ENCODE results near the gene ENPP7. TPM values are rescaled to one million over a fixed set of nuclear protein-coding genes. Genes with fewer than 3 reads are reported as not detected.

ENPP7 gene
- polyA plus RNA-seq, 1 donor (not counting 4 experiments of a cell fraction or from before 2014, with no cell fraction given): not detected

GRCh38 chr17:79749958-79750357 is 19.2 kb downstream of the ENPP7 start:
- Histone ChIP-seq H2AFZ (ENCODE audit: control insufficient read depth, low read length) (no peak overlapping the region), H3K79me2 (ENCODE audit: control insufficient read depth, insufficient read depth, low read length) (no peaks in the 10 kb centered on the region), H3K27me3 (ENCODE audit: control insufficient read depth, extremely low read depth, insufficient read depth, low read length) (peaks cover 49% of the 10 kb centered on the region), H3K36me3 (ENCODE audit: control insufficient read depth in 2 of 2, extremely low read depth in 1 of 2, insufficient read depth in 2 of 2, low read length in 2 of 2) (no peaks in the 10 kb centered on the region), H3K27ac (ENCODE audit: control insufficient read depth, insufficient read depth, low read length) (no peak overlapping the region), H3K9ac (ENCODE audit: control insufficient read depth, extremely low read depth, insufficient read depth, low read length) (no peak overlapping the region), H3K4me2 (ENCODE audit: control insufficient read depth, extremely low read depth, insufficient read depth, low read depth, low read length) (no peak overlapping the region), H3K9me3 (ENCODE audit: control insufficient read depth, low read depth, low read length) (no peaks in the 10 kb centered on the region), H3K4me1 (ENCODE audit: control insufficient read depth, extremely low read depth, insufficient read depth, low read length) (no peaks in the 10 kb centered on the region), H3K4me3 (ENCODE audit: control insufficient read depth in 2 of 3, extremely low read depth in 1 of 3, insufficient read depth in 2 of 3, low read depth in 1 of 3, low read length in 3 of 3) (no peak overlapping the region), H3K9me1 (ENCODE audit: control insufficient read depth, extremely low read depth, insufficient read depth, low read length) (no peaks in the 10 kb centered on the region), H4K20me1 (ENCODE audit: control insufficient read depth, extremely low read depth, insufficient read depth, low read length) (no peaks in the 10 kb centered on the region)
- FAIRE-seq: no peak
- dilution Hi-C loops (cut with MboI; ENCODE audit: extremely low pct_ligation_motif_present, low sequenced_read_pairs): no loop called here
- DNase-seq (ENCODE audit: low read depth, low spot score): no peak
- no peak for TF ChIP-seq EZH2 (IDR thresholded peaks at IDR 0.05; ENCODE audit: low read length)
- TF ChIP-seq, protein P1, sequence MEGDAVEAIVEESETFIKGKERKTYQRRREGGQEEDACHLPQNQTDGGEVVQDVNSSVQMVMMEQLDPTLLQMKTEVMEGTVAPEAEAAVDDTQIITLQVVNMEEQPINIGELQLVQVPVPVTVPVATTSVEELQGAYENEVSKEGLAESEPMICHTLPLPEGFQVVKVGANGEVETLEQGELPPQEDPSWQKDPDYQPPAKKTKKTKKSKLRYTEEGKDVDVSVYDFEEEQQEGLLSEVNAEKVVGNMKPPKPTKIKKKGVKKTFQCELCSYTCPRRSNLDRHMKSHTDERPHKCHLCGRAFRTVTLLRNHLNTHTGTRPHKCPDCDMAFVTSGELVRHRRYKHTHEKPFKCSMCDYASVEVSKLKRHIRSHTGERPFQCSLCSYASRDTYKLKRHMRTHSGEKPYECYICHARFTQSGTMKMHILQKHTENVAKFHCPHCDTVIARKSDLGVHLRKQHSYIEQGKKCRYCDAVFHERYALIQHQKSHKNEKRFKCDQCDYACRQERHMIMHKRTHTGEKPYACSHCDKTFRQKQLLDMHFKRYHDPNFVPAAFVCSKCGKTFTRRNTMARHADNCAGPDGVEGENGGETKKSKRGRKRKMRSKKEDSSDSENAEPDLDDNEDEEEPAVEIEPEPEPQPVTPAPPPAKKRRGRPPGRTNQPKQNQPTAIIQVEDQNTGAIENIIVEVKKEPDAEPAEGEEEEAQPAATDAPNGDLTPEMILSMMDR (optimal IDR thresholded peaks at IDR 0.05 in 1 of 3, IDR thresholded peaks at IDR 0.05 in 1 of 3, conservative IDR thresholded peaks at IDR 0.05 in 1 of 3; ENCODE audit: extremely low read depth in 1 of 3, insufficient read depth in 2 of 3, low read length in 3 of 3): no peak

- H3K9ac ChIP-seq (ENCODE audit: control insufficient read depth, extremely low read depth, insufficient read depth, low read length): no peak overlapping the region
- TF ChIP-seq, protein P1 (optimal IDR thresholded peaks at IDR 0.05 in 1 of 3, IDR thresholded peaks at IDR 0.05 in 1 of 3, conservative IDR thresholded peaks at IDR 0.05 in 1 of 3; ENCODE audit: extremely low read depth in 1 of 3, insufficient read depth in 2 of 3, low read length in 3 of 3): no peak
- TF ChIP-seq EZH2 (IDR thresholded peaks at IDR 0.05; ENCODE audit: low read length): no peak
- dilution Hi-C loops (cut with MboI; ENCODE audit: extremely low pct_ligation_motif_present, low sequenced_read_pairs): no loop called here
- H3K9me3 ChIP-seq (ENCODE audit: control insufficient read depth, low read depth, low read length): no peaks in the 10 kb centered on the region
- no peak overlapping the region for H3K4me3 ChIP-seq (ENCODE audit: control insufficient read depth in 2 of 3, extremely low read depth in 1 of 3, insufficient read depth in 2 of 3, low read depth in 1 of 3, low read length in 3 of 3)
- no peaks in the 10 kb centered on the region for H3K9me1 ChIP-seq (ENCODE audit: control insufficient read depth, extremely low read depth, insufficient read depth, low read length)
- no peaks in the 10 kb centered on the region for H3K4me1 ChIP-seq (ENCODE audit: control insufficient read depth, extremely low read depth, insufficient read depth, low read length)
- no peak overlapping the region for H3K27ac ChIP-seq (ENCODE audit: control insufficient read depth, insufficient read depth, low read length)
- H2AFZ ChIP-seq (ENCODE audit: control insufficient read depth, low read length): no peak overlapping the region
- FAIRE-seq (no peak), DNase-seq (ENCODE audit: low read depth, low spot score) (no peak)
- no peak overlapping the region for H3K4me2 ChIP-seq (ENCODE audit: control insufficient read depth, extremely low read depth, insufficient read depth, low read depth, low read length)
- H3K36me3 ChIP-seq (ENCODE audit: control insufficient read depth in 2 of 2, extremely low read depth in 1 of 2, insufficient read depth in 2 of 2, low read length in 2 of 2): no peaks in the 10 kb centered on the region
- H3K79me2 ChIP-seq (ENCODE audit: control insufficient read depth, insufficient read depth, low read length): no peaks in the 10 kb centered on the region
- H3K27me3 ChIP-seq (ENCODE audit: control insufficient read depth, extremely low read depth, insufficient read depth, low read length): peaks cover 49% of the 10 kb centered on the region
- H4K20me1 ChIP-seq (ENCODE audit: control insufficient read depth, extremely low read depth, insufficient read depth, low read length): no peaks in the 10 kb centered on the region
These were observed 20.2 kb downstream of the ENPP7 start for GRCh38 chr17:79750650-79751545.
